Astrocyte (in vitro differentiated cells and primary cell): Measurements from ENCODE around the gene PTPN11. TPM values are rescaled to one million over a fixed set of nuclear protein-coding genes. Genes with fewer than 3 reads are reported as not detected.
A peak's percentile ranks its signal among the peaks of the same experiment; 100 is the strongest.

Source experiments
- DNase-seq: peaks from one replicate; pipeline ENCODE4 v3.0.0-alpha.2; 2010; ENCODE audit warnings: low read depth
- FAIRE-seq: peaks from 2 replicates; lab custom pipeline; 2011; peaks lifted over from hg19 to GRCh38; lab: Jason Lieb, UNC
- H2AFZ ChIP-seq: 2 replicates; pipeline ENCODE4 v1.6.0; 2012; ENCODE audit warnings: low read depth, low read length, inconsistent platforms
- H3K27ac ChIP-seq: 2 replicates; pipeline ENCODE4 v1.5.1; 2011; ENCODE audit warnings: low read depth, low read length, inconsistent platforms
- H3K27me3 ChIP-seq: 2 replicates; pipeline ENCODE4 v1.6.0; 2011; ENCODE audit warnings: low read length, inconsistent platforms; ENCODE audit not compliant: insufficient read depth
- H3K36me3 ChIP-seq: 2 replicates; pipeline ENCODE4 v1.5.1; 2011; ENCODE audit warnings: low read length, inconsistent platforms; ENCODE audit not compliant: insufficient read depth
- H3K4me1 ChIP-seq: 2 replicates; pipeline ENCODE4 v1.5.1; 2011; ENCODE audit warnings: low read length, inconsistent platforms; ENCODE audit not compliant: insufficient read depth
- H3K4me2 ChIP-seq: 2 replicates; pipeline ENCODE4 v1.6.0; 2012; ENCODE audit warnings: low read length, inconsistent platforms
- H3K4me3 ChIP-seq: 2 replicates; pipeline ENCODE4 v1.5.1; 2011; ENCODE audit warnings: low read depth, mild to moderate bottlenecking, low read length, inconsistent platforms; ENCODE audit not compliant: insufficient read depth
- H3K79me2 ChIP-seq: 2 replicates; pipeline ENCODE4 v1.6.0; 2012; ENCODE audit warnings: mild to moderate bottlenecking, low read length, inconsistent platforms; ENCODE audit not compliant: insufficient read depth
- H3K9ac ChIP-seq: 2 replicates; pipeline ENCODE4 v1.6.0; 2012; ENCODE audit warnings: mild to moderate bottlenecking, low read length, inconsistent platforms
- H3K9me3 ChIP-seq: 2 replicates; pipeline ENCODE4 v1.5.1; 2012; ENCODE audit warnings: low read depth, mild to moderate bottlenecking, low read length, inconsistent platforms; ENCODE audit not compliant: insufficient read depth
- H4K20me1 ChIP-seq: 2 replicates; pipeline ENCODE4 v1.6.0; 2012; ENCODE audit warnings: low read length, inconsistent platforms; ENCODE audit not compliant: insufficient read depth
- H3K27ac Mint-ChIP-seq: one replicate; pipeline ENCODE4 v1.8.0; 2021; ENCODE audit warnings: mild to moderate bottlenecking, mixed read lengths; ENCODE audit not compliant: unreplicated experiment
- H3K27me3 Mint-ChIP-seq: one replicate; pipeline ENCODE4 v1.8.0; 2021; ENCODE audit warnings: low read depth, mixed read lengths; ENCODE audit not compliant: unreplicated experiment
- H3K36me3 Mint-ChIP-seq: one replicate; pipeline ENCODE4 v1.8.0; 2021; ENCODE audit warnings: low read depth, mixed read lengths; ENCODE audit not compliant: unreplicated experiment
- H3K4me1 Mint-ChIP-seq: one replicate; pipeline ENCODE4 v1.8.0; 2021; ENCODE audit warnings: low read depth, mixed read lengths; ENCODE audit not compliant: unreplicated experiment
- H3K4me3 Mint-ChIP-seq: one replicate; pipeline ENCODE4 v1.8.0; 2021; ENCODE audit warnings: mild to moderate bottlenecking, moderate library complexity, mixed read lengths; ENCODE audit not compliant: unreplicated experiment
- H3K9me3 Mint-ChIP-seq: one replicate; pipeline ENCODE4 v1.8.0; 2021; ENCODE audit warnings: mild to moderate bottlenecking, mixed read lengths; ENCODE audit not compliant: unreplicated experiment
- EZH2 ChIP-seq: IDR thresholded peaks from 2 replicates; pipeline ENCODE4 v1.6.1; 2012; ENCODE audit warnings: mild to moderate bottlenecking, low read length, inconsistent platforms; ENCODE audit not compliant: insufficient read depth
- total RNA-seq: library from RNA; stranded (reverse); gene quantifications from 2 replicates; pipeline ENCODE4 v1.2.1, GENCODE V29; 2021
- TF ChIP-seq, protein P1 (sequence below): IDR thresholded peaks from 2 replicates; pipeline ENCODE4 v1.5.1; 2011; ENCODE audit warnings: low read depth, mild to moderate bottlenecking, inconsistent platforms, low read length, moderate library complexity; ENCODE audit not compliant: insufficient read depth

Gene PTPN11
- total RNA-seq, 1 donor from 2014 or later: 143 TPM

- DNase-seq (peak; percentile 51), FAIRE-seq (no peak)
- H3K27me3 Mint-ChIP-seq: peaks cover 1% of the 10 kb centered on the region
- Histone ChIP-seq H3K27me3 (no peaks in the 10 kb centered on the region), H3K79me2 (peaks cover 45% of the 10 kb centered on the region), H3K4me3 (peak within 1 kb of the TSS; percentile 70), H3K9me3 (no peaks in the 10 kb centered on the region), H3K4me2 (peak within 1 kb of the TSS; percentile 93), H3K36me3 (no peaks in the 10 kb centered on the region), H3K27ac (peak within 1 kb of the TSS; percentile 58), H3K4me1 (peaks cover 13% of the 10 kb centered on the region), H4K20me1 (peaks cover 26% of the 10 kb centered on the region), H2AFZ (peak within 1 kb of the TSS; percentile 99), H3K9ac (peak within 1 kb of the TSS; percentile 83)
- H3K27ac Mint-ChIP-seq: peak within 1 kb of the TSS; percentile 85
- H3K9me3 Mint-ChIP-seq: peaks cover 2% of the 10 kb centered on the region
- H3K4me1 Mint-ChIP-seq: peaks cover 8% of the 10 kb centered on the region
- TF ChIP-seq EZH2: no peak
- TF ChIP-seq, protein P1, sequence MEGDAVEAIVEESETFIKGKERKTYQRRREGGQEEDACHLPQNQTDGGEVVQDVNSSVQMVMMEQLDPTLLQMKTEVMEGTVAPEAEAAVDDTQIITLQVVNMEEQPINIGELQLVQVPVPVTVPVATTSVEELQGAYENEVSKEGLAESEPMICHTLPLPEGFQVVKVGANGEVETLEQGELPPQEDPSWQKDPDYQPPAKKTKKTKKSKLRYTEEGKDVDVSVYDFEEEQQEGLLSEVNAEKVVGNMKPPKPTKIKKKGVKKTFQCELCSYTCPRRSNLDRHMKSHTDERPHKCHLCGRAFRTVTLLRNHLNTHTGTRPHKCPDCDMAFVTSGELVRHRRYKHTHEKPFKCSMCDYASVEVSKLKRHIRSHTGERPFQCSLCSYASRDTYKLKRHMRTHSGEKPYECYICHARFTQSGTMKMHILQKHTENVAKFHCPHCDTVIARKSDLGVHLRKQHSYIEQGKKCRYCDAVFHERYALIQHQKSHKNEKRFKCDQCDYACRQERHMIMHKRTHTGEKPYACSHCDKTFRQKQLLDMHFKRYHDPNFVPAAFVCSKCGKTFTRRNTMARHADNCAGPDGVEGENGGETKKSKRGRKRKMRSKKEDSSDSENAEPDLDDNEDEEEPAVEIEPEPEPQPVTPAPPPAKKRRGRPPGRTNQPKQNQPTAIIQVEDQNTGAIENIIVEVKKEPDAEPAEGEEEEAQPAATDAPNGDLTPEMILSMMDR: no peak
- no peaks in the 10 kb centered on the region for H3K36me3 Mint-ChIP-seq
- peak within 1 kb of the TSS; percentile 97 for H3K4me3 Mint-ChIP-seq
These were observed 36.6 kb upstream of the PTPN11 start, which contains the start of gene HECTD4 for GRCh38 chr12:112381883-112382796. TSS of gene HECTD4 (minus strand) at chr12:112382431. CDS start at chr12:112382128, 303 bp downstream.

DNA sequence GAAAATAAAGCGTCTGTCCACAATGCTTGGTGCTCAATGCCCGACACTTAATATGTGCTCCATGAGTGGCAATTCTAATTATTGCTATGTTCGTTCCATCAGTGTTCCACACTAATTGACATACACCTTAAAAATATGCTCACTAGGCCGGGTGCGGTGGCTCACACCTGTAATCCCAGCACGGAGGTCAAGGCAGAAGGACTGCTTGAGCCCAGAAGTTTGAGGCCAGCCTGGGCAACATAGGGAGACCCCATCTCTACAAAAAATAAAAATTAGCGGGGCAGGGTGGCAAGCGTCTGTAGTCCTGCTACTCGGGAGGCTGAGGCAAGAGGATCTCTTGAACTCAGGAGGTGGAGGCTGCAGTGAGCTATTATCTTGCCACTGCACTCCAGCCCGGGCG, 35.9 kb upstream of the PTPN11 start:
- Histone ChIP-seq H3K9me3 (no peaks in the 10 kb centered on the region), H3K4me3 (peak overlapping the region; percentile 70), H3K27ac (no peak overlapping the region), H3K9ac (peak overlapping the region; percentile 83), H3K4me1 (peaks cover 13% of the 10 kb centered on the region), H3K4me2 (peak overlapping the region; percentile 93), H4K20me1 (peaks cover 22% of the 10 kb centered on the region), H3K36me3 (no peaks in the 10 kb centered on the region), H3K27me3 (no peaks in the 10 kb centered on the region), H2AFZ (peak overlapping the region; percentile 99), H3K79me2 (peaks cover 38% of the 10 kb centered on the region)
- peaks cover 1% of the 10 kb centered on the region for H3K27me3 Mint-ChIP-seq
- H3K36me3 Mint-ChIP-seq: no peaks in the 10 kb centered on the region
- no peak overlapping the region for H3K27ac Mint-ChIP-seq
- peak overlapping the region; percentile 84 for H3K4me3 Mint-ChIP-seq
- H3K4me1 Mint-ChIP-seq: peaks cover 8% of the 10 kb centered on the region
- FAIRE-seq: no peak
- DNase-seq: no peak
- H3K9me3 Mint-ChIP-seq: peaks cover 2% of the 10 kb centered on the region
- TF ChIP-seq, protein P1: no peak
- no peak for TF ChIP-seq EZH2
